ENCODE results near the gene SIRT3. TPM values are rescaled to one million over a fixed set of nuclear protein-coding genes. Genes with fewer than 3 reads are reported as not detected.

SIRT3 gene
- total and polyA plus RNA-seq, 2 of the 13 experiments (the other 11 are each of a cell fraction or from before 2014, with no cell fraction given) = 15.1 to 18.2 TPM

DNA sequence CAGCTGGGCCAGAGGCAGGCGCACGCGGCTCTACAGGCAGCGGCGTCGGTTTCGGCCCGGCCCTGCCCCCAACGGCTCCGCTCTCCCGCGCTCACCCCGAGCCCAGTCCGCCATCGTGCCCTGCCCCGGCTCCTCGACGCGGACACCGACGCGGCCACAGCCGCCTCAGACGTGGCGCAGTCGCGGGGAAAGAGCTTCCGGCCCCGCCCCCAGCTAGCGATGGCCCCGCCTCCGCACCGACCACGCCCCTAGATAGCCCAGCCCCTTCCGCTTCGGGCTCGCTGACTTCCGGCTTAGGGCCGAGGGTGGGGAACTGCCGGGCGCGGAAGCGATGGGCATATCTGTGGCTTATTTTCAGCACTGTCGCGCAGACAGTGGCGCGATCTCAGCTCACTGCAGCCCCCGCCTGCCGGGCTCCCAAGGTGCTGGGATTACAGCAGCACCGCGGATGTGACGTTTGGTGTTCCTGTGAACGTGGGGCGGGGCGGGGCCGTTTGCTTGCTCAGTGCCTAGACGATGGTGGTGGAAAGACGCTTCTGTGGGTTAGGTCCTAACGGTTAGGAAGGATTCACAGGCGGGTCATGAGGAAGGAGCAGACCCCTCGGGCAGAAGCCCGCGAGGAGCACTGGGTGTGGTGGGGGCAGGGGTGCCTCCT lies 28.8 kb downstream of the SIRT3 start, which contains the start of the genes BET1L and RIC8A (continued):
- TF ChIP-seq, protein P1, sequence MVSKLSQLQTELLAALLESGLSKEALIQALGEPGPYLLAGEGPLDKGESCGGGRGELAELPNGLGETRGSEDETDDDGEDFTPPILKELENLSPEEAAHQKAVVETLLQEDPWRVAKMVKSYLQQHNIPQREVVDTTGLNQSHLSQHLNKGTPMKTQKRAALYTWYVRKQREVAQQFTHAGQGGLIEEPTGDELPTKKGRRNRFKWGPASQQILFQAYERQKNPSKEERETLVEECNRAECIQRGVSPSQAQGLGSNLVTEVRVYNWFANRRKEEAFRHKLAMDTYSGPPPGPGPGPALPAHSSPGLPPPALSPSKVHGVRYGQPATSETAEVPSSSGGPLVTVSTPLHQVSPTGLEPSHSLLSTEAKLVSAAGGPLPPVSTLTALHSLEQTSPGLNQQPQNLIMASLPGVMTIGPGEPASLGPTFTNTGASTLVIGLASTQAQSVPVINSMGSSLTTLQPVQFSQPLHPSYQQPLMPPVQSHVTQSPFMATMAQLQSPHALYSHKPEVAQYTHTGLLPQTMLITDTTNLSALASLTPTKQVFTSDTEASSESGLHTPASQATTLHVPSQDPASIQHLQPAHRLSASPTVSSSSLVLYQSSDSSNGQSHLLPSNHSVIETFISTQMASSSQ (IDR thresholded peaks at IDR 0.05; ENCODE audit: low read depth) = no peak
- TF ChIP-seq, protein P1 (CRISPR knock-in tag; IDR thresholded peaks at IDR 0.05; ENCODE audit: borderline replicate concordance) = peak; percentile 55; the same call in 1 of the 2 replicates
- TF ChIP-seq JUND (CRISPR knock-in tag; IDR thresholded peaks at IDR 0.05) (no peak), ZNF761 (CRISPR knock-in tag; conservative IDR thresholded peaks at IDR 0.05) (peak; percentile 83), ATF1 (CRISPR knock-in tag; IDR thresholded peaks at IDR 0.05) (peak; percentile 41; the same call in 1 of the 2 replicates), GABPB1 (CRISPR knock-in tag; IDR thresholded peaks at IDR 0.05) (peak; percentile 98), ZNF264 (CRISPR knock-in tag; IDR thresholded peaks at IDR 0.05) (no peak), ZNF543 (CRISPR knock-in tag; IDR thresholded peaks at IDR 0.05) (peak; percentile 34; the same call in 1 of the 2 replicates), MAFF (IDR thresholded peaks at IDR 0.05; ENCODE audit: low read depth, low read length) (no peak), WIZ (CRISPR knock-in tag; IDR thresholded peaks at IDR 0.05) (peak; percentile 60), SUZ12 (IDR thresholded peaks at IDR 0.05; ENCODE audit: low read depth, low read length) (no peak), NPAS2 (CRISPR knock-in tag; IDR thresholded peaks at IDR 0.05; ENCODE audit: borderline replicate concordance) (no peak), MYNN (CRISPR knock-in tag; IDR thresholded peaks at IDR 0.05; ENCODE audit: low read depth) (no peak; the same call in 1 of the 2 replicates), ZNF776 (CRISPR knock-in tag; IDR thresholded peaks at IDR 0.05) (peak; percentile 94), ZNF354B (CRISPR knock-in tag; IDR thresholded peaks at IDR 0.05) (no peak), XBP1 (CRISPR knock-in tag; IDR thresholded peaks at IDR 0.05) (no peak), ZFP1 (CRISPR knock-in tag; IDR thresholded peaks at IDR 0.05) (no peak), ZNF839 (CRISPR knock-in tag; IDR thresholded peaks at IDR 0.05; ENCODE audit: borderline replicate concordance) (no peak), SMARCC2 (IDR thresholded peaks at IDR 0.05) (no peak), SAFB2 (CRISPR knock-in tag; IDR thresholded peaks at IDR 0.05; ENCODE audit: borderline replicate concordance, low read depth) (peak; percentile 97), ZNF136 (CRISPR knock-in tag; IDR thresholded peaks at IDR 0.05; ENCODE audit: low read depth) (peak; percentile 90; the same call in 1 of the 2 replicates)
- TF ChIP-seq, protein P2, sequence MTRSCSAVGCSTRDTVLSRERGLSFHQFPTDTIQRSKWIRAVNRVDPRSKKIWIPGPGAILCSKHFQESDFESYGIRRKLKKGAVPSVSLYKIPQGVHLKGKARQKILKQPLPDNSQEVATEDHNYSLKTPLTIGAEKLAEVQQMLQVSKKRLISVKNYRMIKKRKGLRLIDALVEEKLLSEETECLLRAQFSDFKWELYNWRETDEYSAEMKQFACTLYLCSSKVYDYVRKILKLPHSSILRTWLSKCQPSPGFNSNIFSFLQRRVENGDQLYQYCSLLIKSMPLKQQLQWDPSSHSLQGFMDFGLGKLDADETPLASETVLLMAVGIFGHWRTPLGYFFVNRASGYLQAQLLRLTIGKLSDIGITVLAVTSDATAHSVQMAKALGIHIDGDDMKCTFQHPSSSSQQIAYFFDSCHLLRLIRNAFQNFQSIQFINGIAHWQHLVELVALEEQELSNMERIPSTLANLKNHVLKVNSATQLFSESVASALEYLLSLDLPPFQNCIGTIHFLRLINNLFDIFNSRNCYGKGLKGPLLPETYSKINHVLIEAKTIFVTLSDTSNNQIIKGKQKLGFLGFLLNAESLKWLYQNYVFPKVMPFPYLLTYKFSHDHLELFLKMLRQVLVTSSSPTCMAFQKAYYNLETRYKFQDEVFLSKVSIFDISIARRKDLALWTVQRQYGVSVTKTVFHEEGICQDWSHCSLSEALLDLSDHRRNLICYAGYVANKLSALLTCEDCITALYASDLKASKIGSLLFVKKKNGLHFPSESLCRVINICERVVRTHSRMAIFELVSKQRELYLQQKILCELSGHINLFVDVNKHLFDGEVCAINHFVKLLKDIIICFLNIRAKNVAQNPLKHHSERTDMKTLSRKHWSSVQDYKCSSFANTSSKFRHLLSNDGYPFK (CRISPR knock-in tag; IDR thresholded peaks at IDR 0.05; ENCODE audit: borderline replicate concordance) = peak; percentile 14; the same call in 1 of the 2 replicates
